Measurements from ENCODE around the gene ZNF275. TPM values are rescaled to one million over a fixed set of nuclear protein-coding genes. Genes with fewer than 3 reads are reported as not detected.

The ZNF275 gene
- polyA plus RNA-seq, 1 donor from 2014 or later, result 6.0 TPM

- Histone ChIP-seq H3K9me3 (ENCODE audit: low read length) (no peaks in the 10 kb centered on the region), H3K9me2 (ENCODE audit: insufficient read depth, low read length) (no peaks in the 10 kb centered on the region), H3K79me2 (replicated peaks; ENCODE audit: insufficient read depth, low read length) (no peaks in the 10 kb centered on the region), H3K4me3 (ENCODE audit: low read length) (no peak overlapping the region), H3K9ac (ENCODE audit: low read length) (no peak overlapping the region), H4K20me1 (ENCODE audit: insufficient read depth) (no peaks in the 10 kb centered on the region), H2AFZ (ENCODE audit: low read depth, low read length) (no peak overlapping the region), H3F3A (ENCODE audit: insufficient read depth, low read length, poor library complexity, severe bottlenecking) (no peaks in the 10 kb centered on the region), H3K27me3 (ENCODE audit: insufficient read depth, low read depth, low read length) (no peaks in the 10 kb centered on the region), H3K36me3 (ENCODE audit: insufficient read depth, low read length) (no peaks in the 10 kb centered on the region), H3K27ac (ENCODE audit: low read length) (no peak overlapping the region), H3K4me2 (ENCODE audit: low read length) (no peak overlapping the region)
- TF ChIP-seq EP300 (conservative IDR thresholded peaks at IDR 0.05; ENCODE audit: poor library complexity, severe bottlenecking) (no peak), POLR2AphosphoS5 (IDR thresholded peaks at IDR 0.05) (no peak), MXI1 (conservative IDR thresholded peaks at IDR 0.05; ENCODE audit: poor library complexity, severe bottlenecking) (no peak), REST (IDR thresholded peaks at IDR 0.05; ENCODE audit: borderline replicate concordance) (no peak), RAD21 (conservative IDR thresholded peaks at IDR 0.05) (no peak), TAF1 (IDR thresholded peaks at IDR 0.05; ENCODE audit: low read depth) (no peak), CTCF (IDR thresholded peaks at IDR 0.05; ENCODE audit: poor library complexity, severe bottlenecking) (no peak), EZH2 (IDR thresholded peaks at IDR 0.05; ENCODE audit: borderline replicate concordance, insufficient read depth, low read length, poor library complexity, severe bottlenecking) (no peak), SMC3 (conservative IDR thresholded peaks at IDR 0.05; ENCODE audit: poor library complexity) (no peak)
Observed at GRCh38 chrX:153387345-153387744, 53.4 kb downstream of the ZNF275 start.

GRCh38 chrX:153387987-153388721 lies 54.2 kb downstream of the ZNF275 start:
- Histone ChIP-seq H3K36me3 (ENCODE audit: insufficient read depth, low read length) (no peaks in the 10 kb centered on the region), H3K4me3 (ENCODE audit: low read length) (no peak overlapping the region), H3K9ac (ENCODE audit: low read length) (no peak overlapping the region), H3K27ac (ENCODE audit: low read length) (no peak overlapping the region), H3K9me3 (ENCODE audit: low read length) (no peaks in the 10 kb centered on the region), H3K27me3 (ENCODE audit: insufficient read depth, low read depth, low read length) (no peaks in the 10 kb centered on the region), H3K4me2 (ENCODE audit: low read length) (no peak overlapping the region), H2AFZ (ENCODE audit: low read depth, low read length) (no peak overlapping the region), H3K79me2 (replicated peaks; ENCODE audit: insufficient read depth, low read length) (no peaks in the 10 kb centered on the region), H3K9me2 (ENCODE audit: insufficient read depth, low read length) (no peaks in the 10 kb centered on the region), H3F3A (ENCODE audit: insufficient read depth, low read length, poor library complexity, severe bottlenecking) (no peaks in the 10 kb centered on the region), H4K20me1 (ENCODE audit: insufficient read depth) (no peaks in the 10 kb centered on the region)
- TF ChIP-seq CTCF (IDR thresholded peaks at IDR 0.05; ENCODE audit: poor library complexity, severe bottlenecking) (no peak), POLR2AphosphoS5 (IDR thresholded peaks at IDR 0.05) (no peak), SMC3 (conservative IDR thresholded peaks at IDR 0.05; ENCODE audit: poor library complexity) (no peak), EP300 (conservative IDR thresholded peaks at IDR 0.05; ENCODE audit: poor library complexity, severe bottlenecking) (no peak), RAD21 (conservative IDR thresholded peaks at IDR 0.05) (no peak), MXI1 (conservative IDR thresholded peaks at IDR 0.05; ENCODE audit: poor library complexity, severe bottlenecking) (no peak), EZH2 (IDR thresholded peaks at IDR 0.05; ENCODE audit: borderline replicate concordance, insufficient read depth, low read length, poor library complexity, severe bottlenecking) (no peak)
